ENCODE measurements around the gene CTTNBP2. TPM values are rescaled to one million over a fixed set of nuclear protein-coding genes. Genes with fewer than 3 reads are reported as not detected.
A peak's percentile ranks its signal among the peaks of the same experiment; 100 is the strongest.

The CTTNBP2 gene
- total RNA-seq, 1 donor from 2014 or later, result 21.5 TPM

DNA sequence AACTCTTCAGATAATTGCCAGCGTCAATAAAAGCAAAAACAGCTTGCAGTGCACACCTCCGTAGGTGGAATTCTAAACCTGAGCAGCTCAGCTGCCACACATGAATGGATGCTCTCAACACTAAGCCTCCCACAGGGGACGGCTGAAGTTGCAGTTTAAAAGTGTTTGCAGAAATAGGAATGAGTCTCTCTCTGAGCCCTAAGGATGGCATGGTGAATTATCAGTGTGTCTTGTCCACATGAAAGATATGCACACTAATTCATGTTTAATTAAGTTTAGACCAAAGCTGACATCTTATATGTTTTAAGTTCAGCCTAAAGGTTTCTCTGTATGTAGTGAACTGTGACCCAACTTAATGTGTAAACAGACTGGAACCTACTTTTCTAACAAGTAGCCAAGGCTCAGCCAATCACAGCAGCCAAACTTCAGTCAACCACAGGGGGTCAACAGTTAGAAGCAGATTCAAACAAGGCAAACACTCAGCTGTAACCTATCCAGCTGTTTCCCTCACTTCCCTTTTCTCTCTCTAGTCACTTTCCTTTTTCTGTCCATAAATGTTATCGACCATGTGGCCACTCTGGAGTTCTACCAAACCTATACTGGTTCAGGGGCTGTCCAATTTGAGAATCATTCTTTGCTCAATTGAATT is 38.1 kb downstream of the CTTNBP2 start:
- ATAC-seq (peak; percentile 44), DNase-seq (ENCODE audit: low spot score) (no peak)
- intact Hi-C loops (cut with DNase I), result loop anchor here (10.0 kb wide), 1 partner anchor 870 kb away; no protein-coding TSS in a partner anchor

DNA sequence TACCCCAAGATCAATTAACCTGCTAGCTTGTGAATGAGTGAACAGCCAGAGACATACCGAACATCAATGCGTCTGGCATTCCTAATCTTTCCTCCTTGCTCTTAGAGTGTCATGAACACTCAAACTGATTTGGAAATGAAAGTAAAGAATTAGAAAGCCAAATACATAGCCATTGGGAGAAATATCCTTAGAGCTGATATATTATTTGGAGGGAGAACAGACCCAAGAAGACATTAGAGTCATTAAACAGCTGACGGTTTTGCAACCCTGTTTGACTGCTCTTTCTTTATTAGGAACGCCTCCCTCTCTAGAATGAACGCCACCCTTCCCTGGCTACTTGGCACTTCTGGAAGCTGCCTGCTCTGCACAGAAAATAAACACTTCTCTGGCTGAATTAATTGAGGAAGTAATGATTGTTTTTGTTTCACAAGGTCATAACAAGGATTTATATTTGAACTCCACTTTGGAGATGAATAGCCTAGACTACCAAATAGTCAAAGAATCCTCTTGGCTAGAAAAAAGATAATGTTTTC is 42.8 kb downstream of the CTTNBP2 start:
- intact Hi-C loops (cut with DNase I), result loop anchor here (10.0 kb wide), 1 partner anchor 874 kb away; no protein-coding TSS in a partner anchor
- DNase-seq (ENCODE audit: low spot score) (no peak), ATAC-seq (peak; percentile 68)

DNA sequence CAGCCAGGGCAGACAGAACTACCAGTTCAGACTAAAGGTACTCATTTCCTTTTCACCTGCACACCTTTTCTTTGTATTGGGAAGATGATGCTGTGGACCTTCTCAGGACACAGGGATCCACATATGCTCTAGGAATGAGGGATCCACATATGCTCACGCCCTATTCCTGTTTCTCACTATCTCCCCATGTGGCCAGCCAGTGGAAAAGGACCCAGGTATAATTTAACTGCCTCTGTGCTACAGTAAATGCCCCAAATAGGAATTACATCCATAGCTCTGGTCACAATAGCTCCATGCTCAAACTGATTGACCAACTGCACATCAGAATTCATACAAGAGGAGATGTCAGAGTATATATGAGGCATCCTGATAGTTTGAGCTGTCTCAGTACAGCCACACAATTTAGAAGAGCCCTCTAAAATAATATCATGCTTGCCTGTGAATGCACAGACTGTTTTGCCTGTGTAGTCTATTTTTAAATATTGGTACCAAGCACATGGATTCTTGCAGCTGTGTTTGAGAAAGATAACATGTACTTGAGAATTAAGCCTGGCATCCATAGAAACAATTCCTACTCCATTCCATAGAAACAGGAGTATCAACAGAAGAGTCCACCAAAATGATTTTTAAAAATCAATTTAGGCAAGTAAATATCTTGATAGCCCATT is 43.7 kb downstream of the CTTNBP2 start:
- intact Hi-C loops (cut with DNase I), result loop anchor here (10.0 kb wide), 1 partner anchor 875 kb away; no protein-coding TSS in a partner anchor
- ATAC-seq (peak; percentile 38), DNase-seq (ENCODE audit: low spot score) (no peak)

DNA sequence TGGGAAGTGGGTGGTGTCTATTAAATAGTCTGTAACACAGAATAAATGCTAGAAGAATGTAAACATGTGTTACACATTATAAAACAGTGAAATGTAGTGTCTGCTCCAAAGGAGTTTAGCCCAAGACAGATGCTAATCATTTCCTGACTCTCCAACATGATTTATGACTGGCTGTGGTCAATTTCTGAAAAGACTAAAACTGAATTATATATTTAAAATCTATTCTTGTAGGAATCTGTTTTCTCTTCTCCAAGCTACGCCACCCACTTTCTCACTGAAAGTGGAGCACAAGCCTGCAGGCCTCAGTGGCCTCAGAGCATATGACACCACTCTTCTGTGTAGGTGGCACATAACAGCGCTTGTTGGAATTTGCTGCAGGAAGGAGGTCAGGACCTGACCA is 44.4 kb downstream of the CTTNBP2 start:
- DNase-seq (ENCODE audit: low spot score), result no peak
- no peak for ATAC-seq
- intact Hi-C loops (cut with DNase I), result no loop called here

DNA sequence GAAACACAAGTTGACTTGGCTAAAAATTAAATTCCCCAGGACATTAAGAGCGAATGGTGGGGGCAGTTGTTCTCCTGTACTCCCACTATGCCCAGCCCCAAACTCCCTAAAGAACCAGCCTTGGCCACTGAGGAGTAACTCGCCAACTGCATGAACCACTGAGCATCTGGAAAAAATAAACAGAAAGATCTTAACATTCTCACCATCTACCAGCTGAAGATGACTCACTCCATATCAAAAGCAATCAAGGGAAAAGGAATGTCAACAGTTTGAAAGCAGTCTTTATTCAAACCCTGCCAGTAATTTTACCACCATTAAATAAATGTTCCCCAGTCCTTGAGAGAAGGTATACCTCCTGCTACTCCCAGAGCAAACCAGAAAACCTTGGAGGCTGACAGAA is 45.4 kb downstream of the CTTNBP2 start:
- DNase-seq (ENCODE audit: low spot score) (no peak), ATAC-seq (peak; percentile 38)
- intact Hi-C loops (cut with DNase I), result no loop called here

DNA sequence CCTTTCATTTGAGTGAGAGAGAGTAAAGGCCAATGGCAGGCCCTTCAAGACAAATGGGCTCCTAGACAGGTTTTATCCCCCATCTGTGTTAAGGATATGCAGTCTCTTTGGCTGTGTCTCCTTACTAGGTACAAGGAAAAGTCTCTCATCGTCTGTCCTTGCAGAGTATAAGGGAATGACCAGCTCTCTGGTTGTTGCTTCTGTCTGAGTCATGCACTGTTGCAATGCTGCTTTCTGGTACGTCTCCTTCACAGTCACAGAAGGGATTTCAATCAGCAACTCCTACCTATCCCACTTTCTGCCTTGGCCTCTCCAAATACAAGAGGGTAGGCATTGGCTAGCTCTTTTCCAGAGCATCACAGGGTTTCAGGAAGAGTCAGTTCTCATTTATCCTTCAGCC is 48.1 kb downstream of the CTTNBP2 start:
- no peak for DNase-seq (ENCODE audit: low spot score)
- ATAC-seq, result no peak
- intact Hi-C loops (cut with DNase I), result no loop called here

DNA sequence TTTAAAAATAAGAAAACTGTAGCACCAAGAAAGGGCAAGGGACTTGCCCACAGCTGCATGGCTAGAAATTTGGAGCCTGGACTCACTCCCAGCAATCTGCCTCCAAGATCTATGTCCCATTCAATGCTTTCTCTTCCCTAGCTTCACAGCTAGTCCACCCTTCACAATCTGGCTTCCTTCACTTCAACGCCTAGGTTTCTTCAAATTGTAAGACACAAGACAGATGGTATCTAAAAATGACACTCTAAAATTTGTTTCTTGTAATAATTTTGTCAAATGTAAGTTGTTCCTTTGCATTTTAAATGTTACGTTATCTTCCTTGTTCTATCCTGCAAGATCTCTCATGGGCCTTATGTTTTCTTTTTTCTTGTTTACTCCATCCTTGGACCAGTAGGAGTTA is 48.6 kb downstream of the CTTNBP2 start:
- no peak for DNase-seq (ENCODE audit: low spot score)
- ATAC-seq, result no peak
- intact Hi-C loops (cut with DNase I), result no loop called here

DNA sequence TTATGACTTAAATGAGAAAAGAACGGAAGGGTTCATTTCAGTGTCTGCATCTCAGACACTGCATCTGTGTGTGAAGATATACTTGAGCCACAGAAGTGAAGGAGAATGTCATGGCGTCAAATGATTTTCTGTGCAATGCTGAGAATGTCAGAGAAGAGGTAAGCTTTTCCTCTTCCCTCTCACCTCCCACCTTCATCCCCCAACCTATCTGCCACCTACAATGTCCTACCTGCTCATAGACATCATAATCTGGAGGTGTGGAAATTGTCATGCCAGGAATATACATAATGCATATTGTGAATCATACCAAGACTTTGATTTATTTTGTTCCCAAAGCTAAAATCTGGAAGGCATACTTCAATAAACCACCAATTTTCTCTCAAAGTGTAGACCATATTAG is 53.7 kb downstream of the CTTNBP2 start:
- no peak for DNase-seq (ENCODE audit: low spot score)
- intact Hi-C loops (cut with DNase I), result no loop called here
- ATAC-seq, result no peak

DNA sequence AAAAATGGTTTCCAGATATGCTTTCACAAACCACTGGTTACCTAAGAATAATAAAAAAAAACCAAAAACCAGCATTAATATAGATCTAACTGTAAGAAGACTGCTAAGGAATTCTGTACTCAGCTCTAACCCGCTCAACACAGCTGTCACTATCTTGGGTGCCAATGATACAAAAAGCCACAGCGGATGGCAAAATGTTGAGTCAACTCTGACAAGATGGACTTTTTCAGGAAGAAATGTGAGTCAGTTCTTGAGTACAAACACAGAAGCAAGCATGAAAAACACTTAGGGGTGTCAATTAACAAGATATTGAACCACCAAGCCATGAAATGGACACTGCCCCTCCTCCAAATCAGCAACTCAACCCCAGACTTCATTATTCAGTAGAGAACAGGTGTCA is 55.0 kb downstream of the CTTNBP2 start:
- intact Hi-C loops (cut with DNase I), result no loop called here
- no peak for DNase-seq (ENCODE audit: low spot score)

DNA sequence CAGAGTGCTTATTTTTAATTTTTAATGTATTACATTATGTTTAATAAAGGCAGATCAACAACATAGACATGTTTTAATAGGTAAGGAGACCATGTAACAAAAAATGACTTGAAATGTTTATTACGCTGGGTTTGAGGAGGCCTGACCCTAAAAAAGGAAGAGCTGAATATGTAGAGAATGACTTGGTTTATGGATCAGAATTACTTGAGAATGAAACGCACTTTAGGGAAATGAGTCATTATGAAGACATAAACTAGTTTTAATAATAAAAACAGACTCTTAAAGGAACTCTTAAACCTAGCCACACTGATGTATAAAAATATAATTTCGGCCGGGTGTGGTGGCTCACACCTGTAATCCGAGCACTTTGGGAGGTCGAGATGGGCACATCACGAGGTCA is 56.5 kb downstream of the CTTNBP2 start:
- DNase-seq (ENCODE audit: low spot score) (no peak), ATAC-seq (no peak)

More for the DNA sequence above, 55.0 kb downstream of the CTTNBP2 start:
- ATAC-seq, result no peak

DNA sequence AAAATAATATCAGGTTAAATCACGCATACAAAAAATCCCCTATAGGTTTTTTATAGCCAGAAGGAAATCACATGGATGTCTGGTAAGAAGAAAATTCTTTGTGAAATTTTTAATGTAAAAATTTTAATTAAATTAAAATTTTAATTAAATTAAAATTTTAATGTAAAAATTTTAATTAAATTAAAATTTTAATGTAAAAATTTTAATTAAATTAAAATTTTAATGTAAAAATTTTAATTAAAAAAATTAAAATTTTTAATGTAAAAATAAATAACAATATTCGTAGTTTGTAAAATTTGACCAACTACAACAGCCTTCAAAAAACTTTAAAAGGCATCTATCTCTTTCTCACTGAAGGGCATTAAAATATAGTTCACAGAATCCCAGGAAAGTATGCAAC is 61.5 kb downstream of the CTTNBP2 start:
- no peak for DNase-seq (ENCODE audit: low spot score)
- intact Hi-C loops (cut with DNase I), result no loop called here
- no peak for ATAC-seq

More for the DNA sequence above, 56.5 kb downstream of the CTTNBP2 start:
- intact Hi-C loops (cut with DNase I), result no loop called here

DNA sequence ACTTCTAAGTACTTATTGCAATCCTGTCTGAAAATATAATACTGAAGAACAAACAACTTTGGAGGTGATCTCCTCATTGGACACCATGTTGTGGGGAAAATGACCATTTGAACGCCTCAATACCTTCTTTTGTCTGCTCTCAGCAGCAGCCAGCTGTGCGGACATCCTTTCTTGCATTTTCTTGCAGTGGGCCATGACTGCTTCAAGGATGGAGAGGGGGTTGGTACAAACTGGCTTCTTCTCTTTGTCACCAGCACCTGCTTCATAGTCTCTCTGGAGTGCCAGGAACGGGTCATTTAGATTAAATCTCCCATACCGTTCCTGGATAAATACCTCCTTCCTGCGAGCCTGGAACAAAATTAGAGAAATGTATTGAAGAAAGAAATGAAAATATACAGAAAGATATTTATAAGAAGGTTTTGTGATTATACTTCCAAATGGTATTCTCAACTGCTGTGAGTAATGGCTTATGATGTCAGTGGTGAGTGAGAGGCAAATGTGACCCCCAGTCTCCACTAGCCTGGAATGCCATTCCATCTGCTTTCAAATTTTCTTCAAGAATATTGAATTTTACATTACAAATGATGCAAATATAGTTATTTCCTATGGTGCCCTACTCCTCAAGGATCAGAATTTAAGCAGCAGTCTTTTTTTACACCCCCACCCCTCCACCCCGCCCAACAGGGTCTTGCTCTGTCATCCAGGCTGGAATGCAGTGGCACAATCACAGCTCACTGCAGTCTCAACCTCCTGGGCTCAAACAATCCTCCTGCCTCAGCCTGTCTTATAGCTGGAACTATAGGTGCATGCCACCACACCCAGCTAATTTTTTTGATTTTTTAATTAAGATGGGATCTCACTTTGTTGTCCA is 62.4 kb downstream of the CTTNBP2 start:
- intact Hi-C loops (cut with DNase I), result no loop called here
- ATAC-seq (no peak), DNase-seq (ENCODE audit: low spot score) (no peak)

DNA sequence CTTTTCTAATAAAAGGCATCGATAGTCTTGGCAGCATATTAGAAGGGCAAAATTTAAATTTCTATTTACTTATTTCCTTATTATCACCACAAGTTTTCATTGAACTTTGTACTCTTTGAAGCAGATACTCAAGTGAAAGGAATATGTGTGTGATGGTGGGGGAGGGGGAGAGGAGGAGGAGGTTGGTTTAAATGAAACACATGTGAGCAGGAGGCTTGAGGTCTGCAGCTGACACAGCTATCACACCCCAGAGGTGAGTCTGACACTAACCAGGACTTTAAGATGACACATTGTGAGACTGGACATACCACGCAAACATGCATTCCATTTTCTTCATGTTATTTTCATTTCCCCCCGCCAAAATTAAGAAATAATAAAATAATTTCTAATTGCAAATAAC is 63.3 kb downstream of the CTTNBP2 start:
- ATAC-seq (no peak), DNase-seq (ENCODE audit: low spot score) (no peak)
- intact Hi-C loops (cut with DNase I), result no loop called here

DNA sequence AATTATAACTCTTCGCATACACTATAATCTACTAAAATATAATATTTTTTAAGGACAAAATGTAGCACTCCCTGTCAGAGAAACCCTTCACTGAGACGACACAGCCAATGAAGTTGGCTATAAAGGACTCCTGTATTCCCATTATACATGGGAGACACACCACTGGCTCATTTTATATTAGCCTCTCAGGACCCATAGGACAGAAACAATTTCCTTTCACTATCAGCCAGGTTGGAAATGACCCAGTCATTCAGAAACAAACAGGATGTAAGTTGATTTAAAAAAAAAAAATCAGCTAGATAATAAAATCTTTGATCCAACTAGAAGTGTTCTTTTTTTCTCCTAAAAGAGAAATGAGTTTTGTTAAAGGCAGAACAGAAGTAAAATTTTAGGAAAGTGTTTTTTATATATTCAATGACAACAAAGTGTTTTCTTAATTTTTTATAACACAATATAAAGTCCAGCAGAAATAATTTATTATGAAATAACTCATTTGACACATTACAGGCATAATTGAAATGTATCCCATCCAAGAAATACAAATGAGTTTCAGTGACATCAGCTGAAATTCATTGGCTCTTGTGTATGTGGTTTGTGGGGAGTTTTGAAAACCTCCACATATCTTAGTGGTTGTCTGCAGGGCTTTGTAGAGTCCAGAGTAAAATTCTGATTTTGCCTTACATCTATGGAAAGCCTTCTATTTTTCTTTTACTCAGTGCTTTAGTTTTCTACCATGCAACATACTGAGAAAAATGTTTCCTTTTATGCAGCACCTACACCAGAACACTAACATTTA is 64.1 kb downstream of the CTTNBP2 start:
- no peak for ATAC-seq
- intact Hi-C loops (cut with DNase I), result no loop called here
- DNase-seq (ENCODE audit: low spot score), result no peak

DNA sequence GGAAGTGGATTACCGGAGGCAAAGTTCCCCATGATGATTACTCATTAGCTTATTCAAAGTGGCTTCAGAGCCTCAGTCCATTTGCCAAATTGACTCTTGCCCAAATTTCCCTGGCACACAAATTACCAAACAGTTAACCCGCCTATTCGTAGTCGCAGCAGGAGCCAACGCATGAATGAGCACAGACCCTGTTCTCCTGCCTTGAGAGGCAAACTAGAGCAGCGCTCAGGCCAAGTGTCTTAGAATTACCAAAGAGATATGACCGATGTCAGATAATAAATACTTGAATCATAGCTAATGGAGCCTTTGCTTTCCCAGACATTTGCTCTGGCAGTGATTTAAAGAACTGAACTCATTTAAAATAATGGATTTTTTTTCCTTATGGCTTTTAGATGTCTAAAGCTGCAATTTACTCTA is 64.9 kb downstream of the CTTNBP2 start:
- no peak for DNase-seq (ENCODE audit: low spot score)
- intact Hi-C loops (cut with DNase I), result no loop called here

DNA sequence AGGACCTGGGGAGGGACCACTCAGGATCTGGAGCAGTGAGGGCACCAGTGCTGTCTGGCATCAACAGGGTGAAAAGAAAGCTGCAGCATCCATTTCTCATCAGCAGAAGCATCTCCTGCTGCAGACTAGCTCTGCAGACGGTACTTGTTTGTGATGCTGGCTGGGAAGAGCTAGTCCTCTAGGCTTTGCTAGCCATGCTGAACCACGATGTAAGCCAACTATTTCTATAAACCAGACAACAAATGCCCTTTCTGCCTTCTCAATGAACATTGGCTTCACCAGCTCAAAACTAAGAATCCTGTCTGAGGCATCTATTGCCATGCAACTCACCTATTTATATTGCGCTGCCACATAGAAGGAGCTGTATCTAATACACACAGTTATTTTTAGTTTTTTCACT is 65.6 kb downstream of the CTTNBP2 start:
- intact Hi-C loops (cut with DNase I), result no loop called here
- ATAC-seq, result no peak
- DNase-seq (ENCODE audit: low spot score), result no peak

More for the DNA sequence above, 64.9 kb downstream of the CTTNBP2 start:
- peak; percentile 67 for ATAC-seq

DNA sequence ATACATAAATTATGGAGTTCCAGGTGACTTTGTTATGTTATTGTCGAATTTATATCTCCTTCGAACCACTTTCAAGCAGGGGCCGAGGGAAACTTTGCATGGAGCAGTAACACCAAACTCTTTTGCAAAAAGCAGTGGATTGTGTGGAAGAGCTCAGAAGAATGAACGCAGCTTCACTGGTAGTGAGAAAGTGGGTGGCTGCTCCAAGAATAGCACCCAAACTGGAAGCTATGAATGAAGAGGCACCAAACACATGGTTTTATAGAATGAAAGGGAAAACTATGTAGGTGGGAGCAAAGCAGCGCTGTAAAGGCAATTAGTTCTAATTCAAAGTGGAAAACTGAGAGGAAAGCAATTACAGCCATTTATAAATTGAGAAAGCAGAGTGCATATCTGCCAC is 67.2 kb downstream of the CTTNBP2 start:
- intact Hi-C loops (cut with DNase I), result no loop called here
- ATAC-seq (no peak), DNase-seq (ENCODE audit: low spot score) (no peak)

DNA sequence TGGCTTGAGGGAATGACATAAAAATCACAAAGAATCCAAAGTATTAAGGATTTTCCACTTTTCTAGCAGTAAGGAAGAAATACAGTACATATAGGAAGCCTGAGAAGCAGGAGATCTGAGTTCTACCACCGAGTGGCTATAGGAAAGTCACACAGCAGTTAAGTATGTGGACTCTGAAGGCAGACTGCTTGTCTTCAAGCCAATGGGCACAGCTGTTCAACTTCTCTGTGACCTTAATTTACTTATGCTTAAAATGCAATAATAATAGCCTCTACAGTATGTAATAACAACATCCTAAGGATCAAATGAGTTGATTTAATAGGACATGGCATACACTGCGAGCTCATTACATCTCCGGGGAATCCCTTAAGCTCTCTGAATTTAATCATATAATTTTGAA is 68.0 kb downstream of the CTTNBP2 start:
- ATAC-seq (no peak), DNase-seq (ENCODE audit: low spot score) (no peak)
- intact Hi-C loops (cut with DNase I), result no loop called here

DNA sequence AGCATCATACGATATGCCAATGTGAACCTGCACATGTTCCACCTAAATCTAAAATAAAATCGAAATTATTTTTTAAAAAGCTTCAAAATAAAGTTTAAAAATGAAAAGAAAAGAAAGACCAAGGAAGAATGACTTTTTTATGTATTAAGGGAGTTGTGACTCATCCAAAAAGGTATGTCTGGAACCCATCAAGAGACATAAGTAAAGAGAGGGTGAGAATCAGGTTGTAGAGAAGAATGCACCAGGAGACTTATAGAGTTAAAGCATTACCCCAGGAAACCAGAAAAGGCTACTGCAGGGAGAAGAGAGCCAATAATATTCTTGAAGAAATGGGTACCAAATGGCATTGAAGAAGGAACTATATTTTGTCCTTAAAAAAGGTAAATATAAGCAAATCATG is 69.8 kb downstream of the CTTNBP2 start:
- DNase-seq (ENCODE audit: low spot score) (no peak), ATAC-seq (no peak)
- intact Hi-C loops (cut with DNase I), result no loop called here
